ENCODE measurements around the gene SULT4A1. TPM values are rescaled to one million over a fixed set of nuclear protein-coding genes. Genes with fewer than 3 reads are reported as not detected.

Gene SULT4A1
- polyA plus RNA-seq, 1 of the 3 experiments (the other 2 are of a cell fraction) = 3.9 TPM

DNA sequence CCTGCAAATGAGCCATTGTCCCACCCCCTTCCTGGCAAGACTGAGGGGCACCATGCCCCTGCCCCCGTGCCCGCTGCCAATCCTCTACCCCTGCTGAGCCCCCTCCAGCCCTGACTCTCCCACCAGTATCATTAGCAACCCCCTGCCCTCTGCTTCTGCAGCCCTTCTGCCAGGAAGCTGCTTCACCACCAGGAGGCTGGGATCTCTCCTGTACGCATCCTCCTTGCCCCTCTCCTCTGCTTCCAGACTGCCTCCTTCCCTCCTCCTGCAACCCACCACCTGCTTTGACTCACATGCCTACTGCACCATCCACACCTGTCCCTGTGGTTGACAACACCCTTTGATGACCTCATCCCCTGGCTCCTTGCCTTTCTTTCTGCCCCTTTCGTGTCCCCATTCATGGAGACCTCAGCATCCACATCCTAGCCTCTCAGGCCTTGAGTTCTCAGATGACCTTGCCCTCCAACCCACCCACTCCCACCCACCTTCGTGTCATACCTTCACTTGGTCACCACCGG is 47.9 kb upstream of the SULT4A1 start:
- CTCF ChIA-PET = interaction anchor here (1.9 kb wide), 1 partner anchor 12 kb away, joined by 6 read pairs; no protein-coding TSS in a partner anchor
- no peak overlapping the region for H3K4me3 ChIP-seq (ENCODE audit: low read depth in 2 of 2, low read length in 1 of 2)

More for the DNA sequence above, 47.9 kb upstream of the SULT4A1 start:
- 22% methylated on average over 6 of the region's 6 CpGs for WGBS (ENCODE audit: low lambda C conversion rate)
- Histone ChIP-seq H2AFZ (ENCODE audit: low read depth) (no peak overlapping the region), H3K9me2 (no peaks in the 10 kb centered on the region), H3K27ac (ENCODE audit: low read depth in 2 of 2, low read length in 1 of 2) (no peak overlapping the region), H4K20me1 (ENCODE audit: insufficient read depth) (no peaks in the 10 kb centered on the region), H3K4me1 (ENCODE audit: control insufficient read depth in 1 of 2, insufficient read depth in 2 of 2, low read depth in 1 of 2, low read length in 1 of 2) (no peaks in the 10 kb centered on the region; a peak in 1 of 4 replicates), H3K27me3 (ENCODE audit: insufficient read depth) (peaks cover 29% of the 10 kb centered on the region), H3K36me3 (replicated peaks in 1 of 2; ENCODE audit: control insufficient read depth in 1 of 2, insufficient read depth in 2 of 2, low read length in 1 of 2) (no peaks in the 10 kb centered on the region), H3K9me3 (no peaks in the 10 kb centered on the region), H3K4me2 (no peak overlapping the region), H3K9ac (no peak overlapping the region), H3F3A (replicated peaks; ENCODE audit: insufficient read depth) (no peaks in the 10 kb centered on the region), H3K79me2 (ENCODE audit: insufficient read depth) (no peaks in the 10 kb centered on the region)
- POLR2A ChIA-PET = no interaction called here
- TF ChIP-seq FOXJ3 (CRISPR knock-in tag; IDR thresholded peaks at IDR 0.05) = no peak
- TF ChIP-seq FOXM1 (IDR thresholded peaks at IDR 0.05; ENCODE audit: low read depth) = no peak
- TF ChIP-seq, protein P1, sequence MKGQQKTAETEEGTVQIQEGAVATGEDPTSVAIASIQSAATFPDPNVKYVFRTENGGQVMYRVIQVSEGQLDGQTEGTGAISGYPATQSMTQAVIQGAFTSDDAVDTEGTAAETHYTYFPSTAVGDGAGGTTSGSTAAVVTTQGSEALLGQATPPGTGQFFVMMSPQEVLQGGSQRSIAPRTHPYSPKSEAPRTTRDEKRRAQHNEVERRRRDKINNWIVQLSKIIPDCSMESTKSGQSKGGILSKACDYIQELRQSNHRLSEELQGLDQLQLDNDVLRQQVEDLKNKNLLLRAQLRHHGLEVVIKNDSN (IDR thresholded peaks at IDR 0.05; ENCODE audit: borderline replicate concordance, low read depth) = no peak
- TF ChIP-seq, protein P2, sequence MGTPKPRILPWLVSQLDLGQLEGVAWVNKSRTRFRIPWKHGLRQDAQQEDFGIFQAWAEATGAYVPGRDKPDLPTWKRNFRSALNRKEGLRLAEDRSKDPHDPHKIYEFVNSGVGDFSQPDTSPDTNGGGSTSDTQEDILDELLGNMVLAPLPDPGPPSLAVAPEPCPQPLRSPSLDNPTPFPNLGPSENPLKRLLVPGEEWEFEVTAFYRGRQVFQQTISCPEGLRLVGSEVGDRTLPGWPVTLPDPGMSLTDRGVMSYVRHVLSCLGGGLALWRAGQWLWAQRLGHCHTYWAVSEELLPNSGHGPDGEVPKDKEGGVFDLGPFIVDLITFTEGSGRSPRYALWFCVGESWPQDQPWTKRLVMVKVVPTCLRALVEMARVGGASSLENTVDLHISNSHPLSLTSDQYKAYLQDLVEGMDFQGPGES (IDR thresholded peaks at IDR 0.05; ENCODE audit: low read depth, low read length) = no peak
- no peak for TF ChIP-seq TAF1 (IDR thresholded peaks at IDR 0.05; ENCODE audit: borderline replicate concordance, low read depth, low read length)
- TF ChIP-seq, protein P3, sequence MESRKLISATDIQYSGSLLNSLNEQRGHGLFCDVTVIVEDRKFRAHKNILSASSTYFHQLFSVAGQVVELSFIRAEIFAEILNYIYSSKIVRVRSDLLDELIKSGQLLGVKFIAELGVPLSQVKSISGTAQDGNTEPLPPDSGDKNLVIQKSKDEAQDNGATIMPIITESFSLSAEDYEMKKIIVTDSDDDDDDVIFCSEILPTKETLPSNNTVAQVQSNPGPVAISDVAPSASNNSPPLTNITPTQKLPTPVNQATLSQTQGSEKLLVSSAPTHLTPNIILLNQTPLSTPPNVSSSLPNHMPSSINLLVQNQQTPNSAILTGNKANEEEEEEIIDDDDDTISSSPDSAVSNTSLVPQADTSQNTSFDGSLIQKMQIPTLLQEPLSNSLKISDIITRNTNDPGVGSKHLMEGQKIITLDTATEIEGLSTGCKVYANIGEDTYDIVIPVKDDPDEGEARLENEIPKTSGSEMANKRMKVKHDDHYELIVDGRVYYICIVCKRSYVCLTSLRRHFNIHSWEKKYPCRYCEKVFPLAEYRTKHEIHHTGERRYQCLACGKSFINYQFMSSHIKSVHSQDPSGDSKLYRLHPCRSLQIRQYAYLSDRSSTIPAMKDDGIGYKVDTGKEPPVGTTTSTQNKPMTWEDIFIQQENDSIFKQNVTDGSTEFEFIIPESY (IDR thresholded peaks at IDR 0.05; ENCODE audit: borderline replicate concordance, low read depth) = no peak
- no peak for TF ChIP-seq NRF1 (IDR thresholded peaks at IDR 0.05; ENCODE audit: low read depth, low read length)
- TF ChIP-seq, protein P4, sequence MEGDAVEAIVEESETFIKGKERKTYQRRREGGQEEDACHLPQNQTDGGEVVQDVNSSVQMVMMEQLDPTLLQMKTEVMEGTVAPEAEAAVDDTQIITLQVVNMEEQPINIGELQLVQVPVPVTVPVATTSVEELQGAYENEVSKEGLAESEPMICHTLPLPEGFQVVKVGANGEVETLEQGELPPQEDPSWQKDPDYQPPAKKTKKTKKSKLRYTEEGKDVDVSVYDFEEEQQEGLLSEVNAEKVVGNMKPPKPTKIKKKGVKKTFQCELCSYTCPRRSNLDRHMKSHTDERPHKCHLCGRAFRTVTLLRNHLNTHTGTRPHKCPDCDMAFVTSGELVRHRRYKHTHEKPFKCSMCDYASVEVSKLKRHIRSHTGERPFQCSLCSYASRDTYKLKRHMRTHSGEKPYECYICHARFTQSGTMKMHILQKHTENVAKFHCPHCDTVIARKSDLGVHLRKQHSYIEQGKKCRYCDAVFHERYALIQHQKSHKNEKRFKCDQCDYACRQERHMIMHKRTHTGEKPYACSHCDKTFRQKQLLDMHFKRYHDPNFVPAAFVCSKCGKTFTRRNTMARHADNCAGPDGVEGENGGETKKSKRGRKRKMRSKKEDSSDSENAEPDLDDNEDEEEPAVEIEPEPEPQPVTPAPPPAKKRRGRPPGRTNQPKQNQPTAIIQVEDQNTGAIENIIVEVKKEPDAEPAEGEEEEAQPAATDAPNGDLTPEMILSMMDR (IDR thresholded peaks at IDR 0.05) = no peak
- TF ChIP-seq ELF1 (IDR thresholded peaks at IDR 0.05) = no peak
- no peak for TF ChIP-seq RAD21 (IDR thresholded peaks at IDR 0.05; ENCODE audit: low read length)
- TF ChIP-seq JUND (IDR thresholded peaks at IDR 0.05) = no peak
- TF ChIP-seq GATA2 (CRISPR knock-in tag; IDR thresholded peaks at IDR 0.05) = no peak
- TF ChIP-seq RXRA (IDR thresholded peaks at IDR 0.05; ENCODE audit: borderline replicate concordance, low read depth) = no peak
- no peak for TF ChIP-seq SMC3 (IDR thresholded peaks at IDR 0.05; ENCODE audit: low read depth, low read length)
- no peak for TF ChIP-seq EZH2phosphoT487 (IDR thresholded peaks at IDR 0.05; ENCODE audit: borderline replicate concordance, low read depth)
- TF ChIP-seq, protein P5, sequence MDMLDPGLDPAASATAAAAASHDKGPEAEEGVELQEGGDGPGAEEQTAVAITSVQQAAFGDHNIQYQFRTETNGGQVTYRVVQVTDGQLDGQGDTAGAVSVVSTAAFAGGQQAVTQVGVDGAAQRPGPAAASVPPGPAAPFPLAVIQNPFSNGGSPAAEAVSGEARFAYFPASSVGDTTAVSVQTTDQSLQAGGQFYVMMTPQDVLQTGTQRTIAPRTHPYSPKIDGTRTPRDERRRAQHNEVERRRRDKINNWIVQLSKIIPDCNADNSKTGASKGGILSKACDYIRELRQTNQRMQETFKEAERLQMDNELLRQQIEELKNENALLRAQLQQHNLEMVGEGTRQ (IDR thresholded peaks at IDR 0.05; ENCODE audit: borderline replicate concordance, low read depth, low read length) = no peak
- TF ChIP-seq SIN3A (IDR thresholded peaks at IDR 0.05; ENCODE audit: borderline replicate concordance, low read depth, low read length) = no peak
- TF ChIP-seq CHD2 (IDR thresholded peaks at IDR 0.05; ENCODE audit: low read length, partially characterized antibody) = no peak
- TF ChIP-seq, protein P6, sequence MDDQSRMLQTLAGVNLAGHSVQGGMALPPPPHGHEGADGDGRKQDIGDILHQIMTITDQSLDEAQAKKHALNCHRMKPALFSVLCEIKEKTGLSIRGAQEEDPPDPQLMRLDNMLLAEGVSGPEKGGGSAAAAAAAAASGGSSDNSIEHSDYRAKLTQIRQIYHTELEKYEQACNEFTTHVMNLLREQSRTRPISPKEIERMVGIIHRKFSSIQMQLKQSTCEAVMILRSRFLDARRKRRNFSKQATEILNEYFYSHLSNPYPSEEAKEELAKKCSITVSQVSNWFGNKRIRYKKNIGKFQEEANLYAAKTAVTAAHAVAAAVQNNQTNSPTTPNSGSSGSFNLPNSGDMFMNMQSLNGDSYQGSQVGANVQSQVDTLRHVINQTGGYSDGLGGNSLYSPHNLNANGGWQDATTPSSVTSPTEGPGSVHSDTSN (IDR thresholded peaks at IDR 0.05) = no peak
- TF ChIP-seq POLR2AphosphoS5 (IDR thresholded peaks at IDR 0.05; ENCODE audit: low read depth, low read length) = no peak
- DNase-seq = no peak

All from SK-N-SH (cell line).